GM21786 (cell line): ENCODE data around the gene RTN4.
"Not testable (repeated sequence)": the region's sequence is repeated elsewhere in the genome, so short reads cannot be mapped to it uniquely, and the experiment has no call there.

Experiments used
- ATAC-seq: cut with Tn5 transposase; IDR thresholded peaks from one replicate; pipeline ENCODE4 v1.9.1; 2021; ENCODE audit not compliant: unreplicated experiment

Gene RTN4

DNA sequence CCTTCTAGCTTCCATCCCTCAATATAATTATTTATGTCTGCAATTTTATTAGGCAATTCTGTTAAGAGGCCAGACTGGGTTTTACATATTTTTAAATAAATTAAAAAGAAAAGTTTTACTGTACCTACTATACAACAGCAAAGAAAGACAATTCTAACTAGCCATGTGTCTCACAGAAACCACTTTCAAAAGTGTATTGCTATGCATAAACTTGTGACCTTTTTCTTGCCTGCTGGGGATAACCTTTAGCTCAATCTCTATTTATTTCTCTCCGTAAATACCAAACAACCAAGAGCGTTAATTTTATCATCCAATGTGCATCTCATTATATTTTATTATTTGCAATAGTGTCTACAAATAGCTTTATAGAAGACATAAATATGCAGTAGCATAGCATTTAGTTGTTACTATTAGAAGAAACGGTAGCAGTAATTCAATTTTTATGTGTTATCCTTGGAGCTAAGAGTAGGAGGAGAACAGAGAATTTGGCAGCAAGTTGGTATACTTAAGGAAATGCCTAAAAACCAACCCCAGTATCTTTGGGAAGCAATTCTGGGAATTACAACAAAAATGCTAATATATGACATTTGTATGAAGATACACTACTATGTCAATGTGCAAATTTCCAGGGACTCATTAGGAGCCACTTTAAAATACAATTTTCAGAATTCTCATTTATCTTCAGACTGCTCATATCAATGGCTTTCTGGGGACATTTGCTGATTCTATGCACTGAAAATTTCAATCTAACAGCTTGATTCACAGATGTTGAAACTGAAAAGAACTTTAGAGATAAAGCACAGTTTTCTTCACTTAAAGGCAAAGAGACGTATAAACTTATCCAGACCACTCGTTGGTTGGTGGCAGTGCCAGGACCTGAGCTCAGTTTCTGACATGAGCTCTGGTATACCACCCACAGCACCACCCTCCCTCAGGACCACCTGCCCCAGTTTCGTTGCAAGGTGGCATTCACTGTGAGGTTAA lies 23.0 kb upstream of the RTN4 start:
- no peak for ATAC-seq

DNA sequence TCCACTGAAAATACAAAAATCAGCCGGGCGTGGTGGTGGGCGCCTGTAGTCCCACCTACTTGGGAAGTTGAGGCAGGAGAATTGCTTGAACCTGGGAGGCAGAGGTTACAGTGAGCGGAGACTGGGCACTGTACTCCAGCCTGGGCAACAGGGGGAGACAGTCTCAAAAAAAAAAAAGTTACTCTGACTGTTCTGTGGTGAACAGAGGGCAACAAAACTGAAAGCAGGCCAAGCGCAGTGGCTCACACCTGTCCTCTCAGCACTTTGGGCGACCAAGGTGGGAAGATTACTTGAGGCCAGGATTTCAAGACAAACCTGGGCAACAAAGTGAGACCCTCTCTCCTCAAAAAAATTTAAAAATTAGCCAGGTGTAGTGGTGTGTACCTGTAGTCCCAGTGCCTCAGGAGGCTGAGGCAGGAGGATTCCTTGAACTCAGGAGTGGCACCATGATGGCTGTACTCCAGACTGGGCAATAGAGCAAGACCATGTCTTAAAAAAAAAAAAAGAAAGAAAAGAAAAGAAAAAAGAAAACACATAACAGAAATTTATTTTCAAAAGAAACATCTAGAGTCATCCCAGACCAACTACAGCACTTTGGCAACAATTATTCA lies 13.6 kb upstream of the RTN4 start:
- no peak for ATAC-seq

DNA sequence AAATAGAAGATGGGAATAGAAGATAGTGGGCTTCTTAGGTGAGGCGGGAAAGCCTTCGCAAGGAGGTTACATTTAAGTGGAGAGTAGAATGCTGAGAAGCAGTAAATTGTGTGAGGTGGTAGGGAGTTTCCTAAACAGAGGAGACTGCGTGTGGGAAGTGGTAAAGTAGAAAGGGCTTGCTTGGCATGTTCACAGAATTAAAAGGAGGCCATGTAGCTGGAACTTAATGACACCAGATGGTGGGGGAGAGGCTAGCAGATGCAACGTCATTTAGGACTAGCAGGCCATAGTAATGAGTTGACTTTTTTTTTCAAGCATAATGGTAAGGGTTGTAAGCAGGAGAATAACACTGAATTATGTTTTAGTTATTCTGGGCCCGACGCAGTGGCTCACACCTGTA lies 13.0 kb upstream of the RTN4 start:
- ATAC-seq, result no peak

DNA sequence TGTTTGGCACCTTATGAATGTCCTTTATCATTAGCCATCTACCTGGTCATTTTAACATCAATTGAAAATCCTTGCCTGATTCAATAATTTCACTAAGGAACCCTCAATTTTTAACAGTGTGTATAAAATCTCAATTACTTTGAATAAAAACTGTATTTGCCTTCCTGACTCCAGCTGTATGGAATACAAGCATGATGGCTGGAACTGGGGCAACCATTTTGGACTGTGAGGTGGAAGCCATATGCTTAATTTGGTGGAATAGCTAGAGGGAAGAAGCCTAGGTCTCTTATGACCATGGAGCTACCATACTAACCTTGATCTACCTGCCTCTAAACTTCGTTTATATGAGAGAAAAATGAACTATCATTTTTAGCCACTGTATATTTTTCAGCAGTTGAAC lies 12.5 kb upstream of the RTN4 start:
- no peak for ATAC-seq

GRCh38 chr2:55061523-55062344 lies 11.5 kb upstream of the RTN4 start:
- ATAC-seq, result no peak

- ATAC-seq, result no peak
Observed at GRCh38 chr2:55059793-55060192, 9.5 kb upstream of the RTN4 start.

DNA sequence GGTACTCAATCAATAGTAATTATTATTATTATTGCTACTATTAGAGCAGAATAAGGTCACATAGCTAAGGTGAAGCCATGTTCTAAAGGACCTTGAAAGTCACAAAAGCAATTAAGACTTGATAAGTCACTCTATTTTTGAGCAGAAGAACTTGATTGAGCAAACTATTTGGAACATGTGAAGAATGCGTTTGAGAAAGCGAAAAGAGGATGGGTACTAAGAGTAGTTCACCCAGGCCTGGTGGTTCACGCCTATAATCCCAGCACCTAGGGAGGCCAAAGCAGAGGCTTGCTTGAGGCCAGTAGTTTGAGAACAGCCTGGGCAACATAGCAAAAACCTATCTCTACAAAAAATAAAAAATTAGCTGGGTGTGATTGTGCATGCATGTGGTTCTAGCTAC lies 7.2 kb upstream of the RTN4 start:
- ATAC-seq, result no peak

DNA sequence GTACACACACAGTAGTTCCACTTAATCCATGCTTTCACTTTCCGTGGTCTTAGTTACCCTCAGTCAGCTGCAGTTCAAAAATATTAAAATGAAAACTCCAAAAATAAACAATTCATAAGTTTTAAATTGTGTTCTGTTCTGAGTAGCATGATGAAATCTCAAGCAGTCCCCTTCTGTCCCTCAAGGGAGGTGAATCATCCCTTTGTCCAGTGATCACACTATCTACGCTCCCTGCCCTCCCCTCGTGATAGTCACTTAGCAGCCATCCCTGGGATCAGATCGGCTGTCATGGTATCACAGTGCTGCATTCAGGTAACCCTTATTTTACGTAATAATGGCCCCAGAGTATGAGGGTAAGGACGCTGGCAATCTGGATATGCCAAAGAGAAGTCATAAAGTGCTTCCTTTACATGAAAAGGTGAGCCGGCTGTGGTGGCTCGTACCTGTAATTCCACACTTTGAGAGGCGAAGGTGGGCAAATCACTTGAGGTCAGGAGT lies 5.8 kb upstream of the RTN4 start:
- no peak for ATAC-seq

GRCh38 chr2:55054106-55054875 lies 4.0 kb upstream of the RTN4 start:
- peak; percentile 33 for ATAC-seq

GRCh38 chr2:55053225-55053624 lies 3.0 kb upstream of the RTN4 start:
- ATAC-seq, result not testable (repeated sequence)

DNA sequence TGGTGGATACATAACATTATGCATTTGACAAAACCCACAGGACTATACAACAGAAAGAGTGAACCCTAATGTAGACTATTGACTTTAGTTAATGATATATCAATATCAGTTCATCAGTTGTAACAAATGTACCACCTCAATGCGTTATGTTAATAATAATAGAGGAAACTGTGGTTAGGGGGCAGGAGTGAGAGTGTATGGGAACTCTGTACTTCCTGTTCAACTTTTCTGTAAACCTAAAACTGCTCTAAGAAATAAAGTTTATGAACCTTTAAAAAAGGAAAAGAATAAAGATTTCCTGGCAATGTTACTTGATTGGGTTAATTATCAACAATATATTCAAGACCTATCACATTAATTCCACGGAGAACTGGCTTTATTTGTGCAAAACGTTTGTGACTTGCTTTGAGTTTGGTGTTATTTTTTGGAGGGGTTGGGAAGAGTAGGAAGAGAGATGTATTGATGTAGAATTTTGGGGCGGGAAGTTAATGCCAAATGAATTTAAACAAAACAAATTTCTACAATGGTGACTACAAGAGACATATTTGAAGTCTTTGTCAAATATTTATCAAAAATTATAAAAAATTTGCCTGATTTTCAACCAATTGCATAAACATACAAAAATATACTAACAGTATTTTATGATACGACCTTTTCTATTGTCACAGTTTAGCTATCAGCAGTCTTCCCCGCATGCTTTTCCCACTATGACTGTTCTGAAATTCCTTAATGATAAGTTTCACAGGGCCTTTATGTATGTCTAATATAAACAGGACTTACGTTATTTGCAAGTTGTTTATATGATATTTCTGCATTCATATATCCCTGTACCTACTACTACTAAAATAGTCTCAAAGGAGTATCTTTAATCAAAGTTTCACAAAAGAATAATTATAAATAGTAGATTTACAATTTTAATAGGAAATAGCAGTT lies 2.1 kb upstream of the RTN4 start:
- ATAC-seq, result no peak

DNA sequence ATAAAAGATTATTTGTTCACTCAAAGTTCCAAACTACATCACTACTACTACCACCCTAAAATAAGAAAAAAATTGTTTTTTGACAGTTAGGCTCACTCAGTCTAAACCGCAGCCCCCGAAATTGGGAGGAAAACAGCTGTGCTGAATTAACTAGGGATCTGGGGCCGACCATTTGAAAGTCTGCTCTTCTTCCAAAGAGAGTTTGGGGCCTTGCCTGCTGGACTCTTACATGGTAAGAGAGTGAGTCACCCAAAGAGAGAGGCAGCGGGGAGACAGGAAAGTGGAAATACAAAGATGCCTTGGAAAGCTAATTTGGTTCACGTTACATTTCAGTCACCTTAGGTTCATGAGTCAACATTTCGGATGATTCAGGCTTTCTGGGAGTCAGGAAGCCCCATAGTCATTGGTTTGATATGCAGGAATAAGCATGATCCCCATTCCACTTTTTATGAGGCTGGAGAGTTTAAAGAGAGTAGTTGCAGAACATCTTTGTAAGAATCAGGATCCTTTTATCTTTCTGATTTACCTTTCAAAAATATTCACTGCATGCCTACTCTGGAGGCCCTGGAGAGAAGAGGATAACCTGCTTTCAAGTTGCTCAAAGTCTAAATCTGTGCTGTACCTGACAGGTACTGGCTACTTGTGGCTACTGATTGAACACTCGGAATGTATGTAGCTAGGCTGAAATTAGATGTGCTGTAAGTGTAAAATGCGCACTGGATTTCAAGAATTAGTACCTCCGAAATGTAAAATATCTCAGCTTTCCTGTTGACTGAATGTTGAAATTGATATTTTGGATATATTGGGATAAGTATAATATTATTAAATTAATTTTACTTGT lies 995 bp upstream of the RTN4 start:
- no peak for ATAC-seq

DNA sequence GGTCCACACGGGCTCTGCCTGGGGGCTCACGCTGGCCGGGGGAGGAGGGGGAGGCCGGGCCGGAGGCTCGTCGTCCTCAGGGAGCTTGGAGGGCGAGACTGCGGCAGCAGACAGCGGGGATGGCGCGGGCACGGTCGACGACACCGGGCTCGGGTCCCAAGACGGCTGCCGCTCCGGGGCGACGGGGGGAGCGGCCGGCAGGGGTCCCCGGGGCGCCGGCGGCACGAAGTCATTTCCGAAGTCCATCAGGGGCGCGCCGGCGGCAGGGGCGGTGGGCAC lies 491 bp downstream of the RTN4 start:
- no peak for ATAC-seq

DNA sequence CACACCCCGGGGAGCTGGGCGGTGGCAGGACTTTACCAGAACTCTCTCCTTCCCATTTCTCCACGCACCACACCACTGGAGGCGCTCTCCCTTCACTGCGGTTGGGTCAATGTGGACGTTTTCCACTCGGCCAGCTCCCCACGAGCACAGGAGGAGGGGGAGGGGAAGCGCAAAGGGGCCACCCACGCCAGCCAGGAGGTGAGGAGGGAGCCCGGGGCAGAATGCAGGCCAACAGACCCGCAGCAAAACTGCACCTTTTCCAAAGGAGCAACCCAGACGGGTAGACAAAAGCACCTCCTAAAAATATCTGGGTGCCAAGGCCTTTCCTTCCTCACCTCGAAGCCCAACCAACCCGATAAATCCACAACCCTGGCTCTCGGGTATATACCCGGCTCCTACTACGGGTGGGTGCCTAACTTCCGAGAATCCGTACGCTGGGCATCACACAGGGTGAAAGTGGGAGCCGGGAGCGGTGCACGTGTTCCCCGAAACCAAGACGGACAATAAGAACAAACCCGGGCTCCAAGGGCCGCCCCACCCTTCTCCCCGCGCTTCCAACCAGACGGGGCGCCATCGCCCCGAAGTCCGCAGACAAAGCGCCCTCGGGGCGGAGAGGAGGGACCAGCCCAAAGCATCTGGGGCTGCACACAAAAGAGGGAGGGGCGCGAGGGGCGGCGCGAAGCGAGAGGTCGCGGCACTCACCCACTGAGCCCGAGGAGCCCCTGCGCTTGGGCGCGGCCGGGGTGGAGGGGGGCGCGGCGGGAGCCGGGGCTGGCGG lies 1.0 kb downstream of the RTN4 start:
- ATAC-seq, result no peak

GRCh38 chr2:55048508-55049042 lies 1.7 kb downstream of the RTN4 start:
- no peak for ATAC-seq

DNA sequence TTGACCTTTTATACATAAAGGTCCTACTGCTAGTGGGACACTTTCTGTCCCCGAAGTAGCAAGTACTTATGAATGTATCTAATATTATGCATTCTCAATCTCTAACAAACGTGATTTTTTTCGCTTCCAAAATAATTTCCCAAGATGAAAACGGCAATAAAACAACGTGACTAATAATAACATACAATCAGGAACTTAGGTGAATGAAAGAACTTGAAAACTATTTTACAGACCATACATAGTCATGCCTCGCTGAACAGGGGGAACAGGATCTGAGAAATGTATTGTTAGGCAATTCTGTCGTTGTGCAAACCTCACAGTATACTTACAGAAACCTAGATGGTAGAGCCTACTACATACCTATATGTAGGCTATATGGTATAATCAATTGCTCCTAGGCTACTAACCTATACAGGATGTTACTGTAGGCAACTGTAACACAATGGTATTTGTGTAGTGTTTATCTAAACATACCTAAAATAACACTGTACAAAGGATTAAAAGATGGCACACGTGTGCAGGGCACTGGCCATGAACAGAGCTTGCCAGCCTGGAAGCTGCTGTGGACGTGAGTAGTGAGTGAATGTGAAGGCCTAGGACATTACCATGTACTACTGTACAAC lies 2.5 kb downstream of the RTN4 start:
- no peak for ATAC-seq

GRCh38 chr2:55045780-55046179 lies 4.5 kb downstream of the RTN4 start:
- ATAC-seq, result no peak
